Activated CD4-positive, alpha-beta T cell treated with anti-CD3 and anti-CD28 coated beads, Interleukin-2, amount 50 U/mL, for 1 hour (primary cell): ENCODE measurements around the gene PMS1.
"Not testable (repeated sequence)": the region's sequence is repeated elsewhere in the genome, so short reads cannot be mapped to it uniquely, and the experiment has no call there.

Experiments
- DNase-seq: peaks from one replicate; pipeline ENCODE4 v3.0.0-alpha.2; 2020

Gene PMS1

GRCh38 chr2:189866296-189866695, 82.0 kb downstream of the PMS1 start:
- DNase-seq = no peak

GRCh38 chr2:189868896-189869295, 84.6 kb downstream of the PMS1 start:
- DNase-seq = no peak

DNA sequence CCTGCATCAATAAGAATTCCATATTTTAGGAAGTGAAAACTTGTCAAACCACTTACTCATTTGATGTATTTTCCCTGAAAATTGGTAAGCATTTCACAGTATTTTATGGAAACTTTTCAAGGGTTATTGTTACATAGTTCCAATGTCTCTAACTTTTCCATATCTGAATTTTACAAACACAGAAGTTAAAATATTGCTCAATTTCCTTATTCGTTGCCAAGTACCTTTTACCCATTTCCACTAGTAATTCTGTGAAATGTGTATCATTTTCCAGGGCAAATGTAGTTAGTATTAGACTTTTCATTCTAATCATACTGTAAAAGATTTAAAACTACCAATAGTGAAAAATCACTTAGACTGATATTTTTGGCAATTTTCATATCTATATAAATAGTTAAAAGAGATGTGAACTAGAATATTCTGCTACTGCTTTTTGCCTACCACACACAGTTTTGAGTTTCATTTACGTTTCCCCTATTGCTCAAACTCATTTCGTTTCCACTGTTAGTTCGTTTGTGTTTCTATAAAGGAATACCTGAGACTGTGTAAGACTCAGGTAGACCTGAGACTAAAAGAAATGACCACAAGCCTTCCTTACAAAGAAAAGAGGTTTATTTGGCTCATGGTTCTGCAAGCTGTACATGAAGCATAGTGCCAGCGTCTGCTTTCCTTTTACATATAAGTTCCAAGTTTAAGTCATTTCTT, 86.3 kb downstream of the PMS1 start:
- DNase-seq = no peak

GRCh38 chr2:189873696-189874095, 89.4 kb downstream of the PMS1 start:
- DNase-seq = no peak

DNA sequence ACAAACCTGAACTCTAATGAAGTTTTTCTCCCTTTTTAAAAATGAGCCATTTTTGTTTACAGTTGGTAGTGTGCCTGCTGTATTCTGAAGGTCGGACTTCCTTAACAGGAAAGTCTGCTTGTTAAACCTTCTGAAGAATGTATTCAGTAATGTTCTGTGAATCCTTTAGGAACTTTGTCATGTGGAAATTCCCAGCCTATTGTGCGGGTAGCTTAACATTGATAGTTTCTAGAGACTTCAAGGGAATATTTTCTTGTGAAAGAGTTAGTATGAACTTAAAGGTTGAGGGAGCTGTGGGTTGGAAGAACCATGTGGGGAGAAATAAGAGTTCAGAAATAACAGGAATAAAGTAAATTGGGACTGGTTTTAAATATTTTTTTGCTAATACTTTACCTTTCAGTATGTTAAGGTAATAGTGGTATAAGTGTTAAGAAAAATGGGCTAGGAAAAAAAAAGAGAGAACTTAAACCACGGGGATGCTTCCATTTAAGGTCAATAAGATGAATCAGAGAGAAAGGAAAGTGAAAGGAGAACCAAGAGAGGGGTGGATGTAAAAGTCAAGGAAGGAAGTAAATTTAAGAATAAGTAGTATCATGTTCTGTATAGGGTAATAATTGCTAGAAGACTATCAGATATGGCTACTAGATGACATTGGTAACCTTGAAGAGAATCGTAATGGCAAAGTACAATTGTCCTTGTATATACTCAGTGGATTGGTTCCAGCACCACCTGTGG, 90.5 kb downstream of the PMS1 start:
- no peak for DNase-seq

- DNase-seq = no peak
Measured at GRCh38 chr2:189876271-189876670, 92.0 kb downstream of the PMS1 start.

DNA sequence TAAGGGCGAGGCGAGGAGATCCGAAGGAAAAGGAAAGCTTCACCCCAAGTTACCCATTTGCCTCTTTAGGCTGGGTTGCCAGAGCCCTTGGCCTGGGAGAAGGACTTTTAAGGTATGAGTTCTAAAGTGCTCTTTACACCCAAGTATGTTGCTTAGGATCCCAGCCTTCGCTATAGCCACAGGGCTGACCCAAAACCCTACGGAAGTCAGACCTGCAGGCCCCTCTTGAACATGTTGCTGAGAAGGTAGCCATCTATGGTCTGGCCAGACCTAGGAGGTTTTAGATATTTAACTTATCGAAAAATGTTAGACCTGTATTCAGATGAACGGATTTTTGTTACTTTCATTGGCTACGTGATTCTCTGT, 95.4 kb downstream of the PMS1 start:
- no peak for DNase-seq

- no peak for DNase-seq
Measured at GRCh38 chr2:189880429-189880828, 96.2 kb downstream of the PMS1 start.

- DNase-seq = no peak
Measured at GRCh38 chr2:189880832-189881492, 96.7 kb downstream of the PMS1 start.

DNA sequence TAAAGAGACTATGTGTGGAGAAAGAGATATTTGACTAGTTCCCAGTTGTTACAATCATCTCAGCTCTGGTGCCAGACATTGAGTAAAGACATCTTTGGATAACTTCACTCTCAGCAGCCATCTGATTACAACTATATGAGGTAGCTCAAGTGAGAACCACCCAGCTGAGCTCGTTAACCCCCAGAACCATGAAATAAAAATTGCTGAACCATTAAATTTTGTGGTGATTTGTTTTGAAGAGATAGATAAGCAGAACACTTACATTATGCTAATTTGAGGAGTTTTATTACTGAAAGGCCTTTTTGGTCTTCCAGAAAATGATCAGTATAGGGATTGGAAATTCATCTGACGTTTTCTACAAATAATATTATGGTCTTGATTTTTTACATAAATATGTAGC, 101.1 kb downstream of the PMS1 start:
- no peak for DNase-seq

DNA sequence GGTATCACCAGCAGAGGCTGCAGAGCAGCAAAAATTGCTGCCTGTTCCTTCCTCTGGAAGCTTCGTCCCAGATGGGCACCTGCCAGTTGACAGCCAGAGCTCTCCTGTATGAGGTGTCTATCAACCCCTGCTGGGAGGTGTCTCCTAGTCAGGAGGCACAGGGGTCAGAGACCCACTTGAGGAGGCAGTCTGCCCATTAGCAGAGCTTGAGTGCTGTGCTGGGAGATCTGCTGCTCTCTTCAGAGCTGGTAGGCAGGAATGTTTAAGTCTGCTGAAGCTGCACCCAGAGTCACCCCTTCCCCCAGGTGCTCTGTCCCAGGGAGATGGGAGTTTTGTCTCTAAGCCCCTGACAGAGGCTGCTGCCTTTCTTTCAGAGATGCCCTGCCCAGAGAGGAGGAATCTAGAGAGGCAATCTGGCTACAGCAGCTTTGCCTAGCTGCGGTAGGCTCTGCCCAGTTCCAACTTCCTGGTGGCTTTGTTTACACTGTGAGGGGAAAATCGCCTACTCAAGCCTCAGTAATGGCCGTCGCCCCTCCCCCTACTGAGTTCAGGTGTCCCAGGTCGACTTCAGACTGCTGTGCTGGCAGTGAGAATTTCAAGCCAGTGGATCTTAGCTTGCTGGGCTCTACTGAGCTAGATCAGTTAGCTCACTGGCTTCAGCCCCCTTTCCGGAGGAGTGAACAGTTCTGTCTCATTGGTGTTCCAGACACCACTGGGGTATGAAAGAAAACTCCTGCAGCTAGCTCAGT, 108.5 kb downstream of the PMS1 start:
- DNase-seq = not testable (repeated sequence)

GRCh38 chr2:189896809-189897208, 112.6 kb downstream of the PMS1 start:
- DNase-seq = no peak

GRCh38 chr2:189899101-189899500, 114.9 kb downstream of the PMS1 start:
- DNase-seq = no peak

DNA sequence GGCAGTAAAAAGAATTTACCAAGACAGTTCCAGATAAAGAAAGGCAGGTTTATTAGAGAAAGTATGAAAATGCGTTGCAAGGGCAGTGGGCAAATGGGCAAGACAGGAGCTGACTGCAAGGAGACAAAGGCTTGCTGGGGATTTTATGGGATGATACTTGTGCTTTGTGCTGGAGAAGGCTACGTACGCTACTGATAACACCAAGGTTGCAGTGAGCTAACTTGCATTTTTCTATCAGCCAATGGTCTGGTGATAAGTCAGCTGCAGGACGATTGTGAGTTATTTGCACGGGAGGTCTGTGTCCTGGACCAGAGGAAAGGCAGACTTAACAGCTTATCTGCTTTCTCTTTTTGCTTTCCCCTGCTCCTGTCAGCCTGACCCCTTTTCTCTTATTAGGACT, 116.5 kb downstream of the PMS1 start:
- no peak for DNase-seq

GRCh38 chr2:189901664-189902063, 117.4 kb downstream of the PMS1 start:
- no peak for DNase-seq

GRCh38 chr2:189913821-189914220, 129.6 kb downstream of the PMS1 start:
- DNase-seq = no peak

GRCh38 chr2:189916651-189917050, 132.4 kb downstream of the PMS1 start:
- no peak for DNase-seq
